ENCODE results near the gene GPT2.

GRCh38 chr16:46866286-46866685 lies 17.9 kb upstream of the GPT2 start:
- TF ChIP-seq EZH2phosphoT487 (IDR thresholded peaks at IDR 0.05; ENCODE audit: borderline replicate concordance, low read length) (no peak), EZH2 (IDR thresholded peaks at IDR 0.05; ENCODE audit: low read length, unreplicated experiment) (no peak)
- TF ChIP-seq, protein P1, sequence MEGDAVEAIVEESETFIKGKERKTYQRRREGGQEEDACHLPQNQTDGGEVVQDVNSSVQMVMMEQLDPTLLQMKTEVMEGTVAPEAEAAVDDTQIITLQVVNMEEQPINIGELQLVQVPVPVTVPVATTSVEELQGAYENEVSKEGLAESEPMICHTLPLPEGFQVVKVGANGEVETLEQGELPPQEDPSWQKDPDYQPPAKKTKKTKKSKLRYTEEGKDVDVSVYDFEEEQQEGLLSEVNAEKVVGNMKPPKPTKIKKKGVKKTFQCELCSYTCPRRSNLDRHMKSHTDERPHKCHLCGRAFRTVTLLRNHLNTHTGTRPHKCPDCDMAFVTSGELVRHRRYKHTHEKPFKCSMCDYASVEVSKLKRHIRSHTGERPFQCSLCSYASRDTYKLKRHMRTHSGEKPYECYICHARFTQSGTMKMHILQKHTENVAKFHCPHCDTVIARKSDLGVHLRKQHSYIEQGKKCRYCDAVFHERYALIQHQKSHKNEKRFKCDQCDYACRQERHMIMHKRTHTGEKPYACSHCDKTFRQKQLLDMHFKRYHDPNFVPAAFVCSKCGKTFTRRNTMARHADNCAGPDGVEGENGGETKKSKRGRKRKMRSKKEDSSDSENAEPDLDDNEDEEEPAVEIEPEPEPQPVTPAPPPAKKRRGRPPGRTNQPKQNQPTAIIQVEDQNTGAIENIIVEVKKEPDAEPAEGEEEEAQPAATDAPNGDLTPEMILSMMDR (conservative IDR thresholded peaks at IDR 0.05; ENCODE audit: low read depth, low read length), result no peak

Data from PC-3 (cell line).